ENCODE results near the gene CTBP1.

The CTBP1 gene

GRCh38 chr4:1207603-1208265 lies 41.2 kb downstream of the CTBP1 start:
- TF ChIP-seq, protein P1, sequence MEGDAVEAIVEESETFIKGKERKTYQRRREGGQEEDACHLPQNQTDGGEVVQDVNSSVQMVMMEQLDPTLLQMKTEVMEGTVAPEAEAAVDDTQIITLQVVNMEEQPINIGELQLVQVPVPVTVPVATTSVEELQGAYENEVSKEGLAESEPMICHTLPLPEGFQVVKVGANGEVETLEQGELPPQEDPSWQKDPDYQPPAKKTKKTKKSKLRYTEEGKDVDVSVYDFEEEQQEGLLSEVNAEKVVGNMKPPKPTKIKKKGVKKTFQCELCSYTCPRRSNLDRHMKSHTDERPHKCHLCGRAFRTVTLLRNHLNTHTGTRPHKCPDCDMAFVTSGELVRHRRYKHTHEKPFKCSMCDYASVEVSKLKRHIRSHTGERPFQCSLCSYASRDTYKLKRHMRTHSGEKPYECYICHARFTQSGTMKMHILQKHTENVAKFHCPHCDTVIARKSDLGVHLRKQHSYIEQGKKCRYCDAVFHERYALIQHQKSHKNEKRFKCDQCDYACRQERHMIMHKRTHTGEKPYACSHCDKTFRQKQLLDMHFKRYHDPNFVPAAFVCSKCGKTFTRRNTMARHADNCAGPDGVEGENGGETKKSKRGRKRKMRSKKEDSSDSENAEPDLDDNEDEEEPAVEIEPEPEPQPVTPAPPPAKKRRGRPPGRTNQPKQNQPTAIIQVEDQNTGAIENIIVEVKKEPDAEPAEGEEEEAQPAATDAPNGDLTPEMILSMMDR (conservative IDR thresholded peaks at IDR 0.05; ENCODE audit: low read depth, low read length): no peak
- H3K4me3 ChIP-seq (ENCODE audit: low read length): no peak overlapping the region
- no peak for DNase-seq (ENCODE audit: low read depth)

DNA sequence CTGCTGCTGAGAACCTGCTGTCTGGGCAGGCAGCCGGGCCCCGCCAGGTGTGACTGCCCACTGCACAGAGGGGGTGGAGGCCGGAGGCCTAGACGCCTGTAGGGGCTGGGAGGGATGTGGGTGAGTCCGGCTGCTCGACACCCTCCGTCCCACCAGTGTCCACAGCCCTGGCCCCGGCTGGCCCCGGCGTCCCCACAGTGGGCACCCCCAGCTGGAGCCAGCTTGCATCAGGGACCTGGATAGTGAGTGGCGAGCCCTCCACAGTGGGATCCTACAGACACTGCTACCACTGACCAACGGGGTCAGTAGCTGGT lies 41.8 kb downstream of the CTBP1 start:
- no peak for DNase-seq (ENCODE audit: low read depth)
- H3K4me3 ChIP-seq (ENCODE audit: low read length): no peak overlapping the region
- TF ChIP-seq, protein P1 (conservative IDR thresholded peaks at IDR 0.05; ENCODE audit: low read depth, low read length): no peak

DNA sequence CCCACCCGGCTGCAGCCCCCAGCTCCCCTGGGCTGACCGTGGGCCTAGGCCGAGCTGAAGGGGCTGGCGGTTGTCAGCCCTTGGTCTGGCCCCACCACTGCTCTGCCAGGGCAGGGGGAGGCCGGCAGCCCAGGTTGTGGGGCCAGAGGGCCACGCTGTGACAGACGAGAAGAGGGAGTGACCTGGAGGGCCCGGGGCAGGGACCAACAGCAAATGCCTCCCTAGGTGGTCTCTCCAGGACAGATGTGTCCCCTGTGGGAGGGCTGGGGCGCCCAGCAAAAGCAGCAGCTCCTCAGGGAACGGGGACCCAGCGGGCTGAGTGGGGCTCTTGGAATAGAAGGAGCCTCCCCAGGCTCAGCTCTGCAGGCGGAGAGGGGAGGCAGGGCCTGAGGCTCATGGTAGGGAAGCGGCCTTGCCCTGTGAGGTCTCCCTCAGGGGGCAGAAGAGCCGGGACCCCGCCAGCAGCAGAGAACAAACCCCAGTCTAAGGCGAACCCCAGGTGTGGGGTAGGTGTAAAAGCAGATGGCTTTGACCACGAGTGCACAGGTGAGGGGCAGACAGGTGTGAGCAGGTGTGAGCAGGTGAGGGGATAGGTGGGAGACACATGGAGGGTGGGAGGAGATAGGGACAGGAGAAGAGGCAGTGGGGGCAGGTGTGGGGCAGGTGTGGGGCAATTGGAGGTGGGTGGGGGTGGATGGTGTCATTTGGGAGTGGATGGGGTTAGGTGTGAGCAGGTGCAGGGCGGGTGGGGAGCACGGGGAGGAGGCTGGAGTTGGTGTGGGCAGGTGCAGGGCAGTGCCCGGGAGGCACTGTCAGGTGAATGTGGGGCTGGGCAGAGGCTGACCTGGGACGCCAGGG lies 42.4 kb downstream of the CTBP1 start:
- DNase-seq (ENCODE audit: low read depth): no peak

GRCh38 chr4:1205586-1206298 lies 43.2 kb downstream of the CTBP1 start:
- no peak overlapping the region for H3K4me3 ChIP-seq (ENCODE audit: low read length)
- DNase-seq (ENCODE audit: low read depth): no peak
- TF ChIP-seq, protein P1 (conservative IDR thresholded peaks at IDR 0.05; ENCODE audit: low read depth, low read length): no peak

More for the DNA sequence above, 42.4 kb downstream of the CTBP1 start:
- TF ChIP-seq, protein P1 (conservative IDR thresholded peaks at IDR 0.05; ENCODE audit: low read depth, low read length): no peak
- H3K4me3 ChIP-seq (ENCODE audit: low read length): no peak overlapping the region

- DNase-seq (ENCODE audit: low read depth): no peak
- no peak overlapping the region for H3K4me3 ChIP-seq (ENCODE audit: low read length)
- TF ChIP-seq, protein P1 (conservative IDR thresholded peaks at IDR 0.05; ENCODE audit: low read depth, low read length): no peak
Observed at GRCh38 chr4:1204828-1205585, 43.9 kb downstream of the CTBP1 start.

- no peak for DNase-seq (ENCODE audit: low read depth)
- TF ChIP-seq, protein P1 (conservative IDR thresholded peaks at IDR 0.05; ENCODE audit: low read depth, low read length): no peak
- no peak overlapping the region for H3K4me3 ChIP-seq (ENCODE audit: low read length)
Observed at GRCh38 chr4:1204286-1204827, 44.6 kb downstream of the CTBP1 start.

Data from retinal pigment epithelial cell (primary cell).